Cardiac atrium fibroblast (primary cell): ENCODE data around the gene GGTLC3. TPM values are rescaled to one million over a fixed set of nuclear protein-coding genes. Genes with fewer than 3 reads are reported as not detected.

Experiments
- total RNA-seq: library from RNA; depleted of rRNA; stranded (reverse); fragments of >200 nt; gene quantifications from 2 replicates; pipeline ENCODE4 v1.2.3, GENCODE V29; 2015

Gene GGTLC3
- total RNA-seq, result not detected in 2 replicates

DNA sequence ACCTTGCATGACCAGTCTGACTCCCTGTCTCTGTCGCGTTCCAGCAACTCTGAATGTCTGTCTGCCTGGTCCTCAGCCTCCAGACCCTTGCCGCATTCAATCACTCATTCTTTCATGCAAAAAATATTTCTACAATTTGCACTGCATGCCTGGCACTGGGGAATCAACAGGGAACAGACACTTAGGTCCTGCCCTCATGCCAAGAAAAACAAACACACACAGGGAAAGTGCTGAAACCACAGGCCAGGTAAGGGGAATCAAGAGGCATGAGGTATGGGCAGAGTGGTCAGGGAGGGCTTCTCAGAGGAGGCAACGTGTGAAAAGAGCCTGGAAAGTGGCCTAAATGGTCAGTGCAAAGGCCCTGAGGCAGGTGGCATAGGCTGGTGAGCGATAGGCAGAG is at the start of gene GGTLC3:
GGTLC3 (minus strand) TSS at position 101 of the 400 bp plus-strand sequence. CDS start 264 bp downstream, outside the sequence.

DNA sequence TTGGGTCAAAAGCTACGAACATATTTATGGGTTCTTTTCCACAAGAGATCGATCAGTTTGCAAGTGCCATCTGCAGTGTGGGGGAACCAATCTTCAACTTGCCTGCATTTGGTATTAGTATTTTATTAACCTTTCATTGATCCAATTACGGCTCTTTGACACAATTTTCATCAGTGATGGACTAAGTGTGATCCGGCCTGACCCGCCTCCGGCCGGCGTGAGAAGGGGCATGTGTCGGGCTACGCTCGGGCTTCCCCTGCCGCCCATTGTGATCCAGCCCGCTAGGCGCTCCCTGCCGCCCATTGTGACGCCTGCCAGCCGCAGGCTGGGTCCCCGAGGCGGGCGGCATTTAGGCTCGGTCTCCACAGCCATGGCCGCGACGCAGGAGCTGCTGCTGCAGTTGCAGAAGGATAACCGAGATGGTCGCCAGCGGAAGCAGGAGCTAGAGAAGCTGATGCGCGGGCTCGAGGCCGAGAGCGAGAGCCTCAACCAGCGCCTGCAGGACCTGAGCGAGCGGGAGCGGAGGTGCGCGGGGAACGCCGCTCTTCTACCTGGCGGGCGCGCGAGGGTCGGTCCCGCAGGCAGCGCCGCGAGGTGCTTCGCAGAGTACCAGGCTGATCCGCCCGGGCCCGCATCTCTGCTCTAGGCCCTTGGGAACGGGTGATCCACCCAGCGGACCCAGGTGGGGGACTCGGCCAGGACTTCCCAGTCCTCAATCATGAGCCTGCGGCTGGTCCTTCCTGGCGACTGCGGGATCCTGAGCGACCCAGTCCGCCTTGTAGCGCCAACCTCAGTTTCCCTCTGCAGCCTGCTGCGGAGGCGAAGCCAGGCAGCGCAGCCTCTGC is 10.0 kb upstream of the GGTLC3 start, which contains the start of gene TMEM191B:
TMEM191B (plus strand) TSS at position 51 of the 845 bp plus-strand sequence; CDS start at position 230, 179 bp downstream.

Other genes with a start within 250 kb of the GGTLC3 start
- 0.97 TPM in 1 of 2 replicates, not detected in the other for gene TMEM191B, start 9.6 kb upstream of the GGTLC3 start, total RNA-seq
- under 0.01 and 0.81 TPM in 2 replicates for gene RIMBP3, start 93.8 kb upstream of the GGTLC3 start, total RNA-seq